22Rv1 (cell line): ENCODE data around the gene TACC2.

Source experiments
- CTCF ChIP-seq: fragments of 450-650 bp; IDR thresholded peaks from 2 replicates; pipeline ENCODE4 v1.5.1; 2017; ENCODE audit warnings: mild to moderate bottlenecking
- ZFX ChIP-seq: fragments of 450-650 bp; IDR thresholded peaks from 2 replicates; pipeline ENCODE4 v1.6.1; 2017; ENCODE audit warnings: antibody characterized with exemption, borderline replicate concordance

GRCh38 chr10:122157451-122157850 lies 168.5 kb downstream of the TACC2 start:
- TF ChIP-seq CTCF, result no peak
- no peak for TF ChIP-seq ZFX
